ENCODE data around the gene NRG2. TPM values are rescaled to one million over a fixed set of nuclear protein-coding genes. Genes with fewer than 3 reads are reported as not detected.
A peak's percentile ranks its signal among the peaks of the same experiment; 100 is the strongest.

NRG2 gene
- total RNA-seq, 3 donors from 2014 or later = 5.9 to 16.5 (median 7.2) TPM

- intact Hi-C loops (cut with DNase I; ENCODE audit: low total_unique reads) = no loop called here
- peaks cover 0 to 4% of the 10 kb centered on the region in 2 donors for H3K4me1 ChIP-seq
- H3K9me3 ChIP-seq = no peaks in the 10 kb centered on the region
- no peak overlapping the region for H3K4me3 ChIP-seq
- TF ChIP-seq CTCF (IDR thresholded peaks at IDR 0.05) = no peak
- no peak for TF ChIP-seq POLR2AphosphoS5 (IDR thresholded peaks at IDR 0.05)
- TF ChIP-seq POLR2A (IDR thresholded peaks at IDR 0.05) = no peak
- no peak for DNase-seq (ENCODE audit: low spot score in 2 of 2)
- H3K36me3 ChIP-seq = no peaks in the 10 kb centered on the region
- H3K27me3 ChIP-seq = no peaks in the 10 kb centered on the region
- H3K27ac ChIP-seq = peak overlapping the region; percentile 34 to 56
Observed at GRCh38 chr5:139896718-139897117, 146.4 kb downstream of the NRG2 start.

GRCh38 chr5:139895647-139896046, 147.5 kb downstream of the NRG2 start:
- Histone ChIP-seq H3K4me3 (no peak overlapping the region), H3K36me3 (no peaks in the 10 kb centered on the region), H3K9me3 (no peaks in the 10 kb centered on the region), H3K27ac (peak overlapping the region; percentile 34 to 36), H3K4me1 (peaks cover 0 to 4% of the 10 kb centered on the region in 2 donors), H3K27me3 (no peaks in the 10 kb centered on the region)
- intact Hi-C loops (cut with DNase I; ENCODE audit: low total_unique reads) = no loop called here
- TF ChIP-seq CTCF (IDR thresholded peaks at IDR 0.05) (no peak), POLR2A (IDR thresholded peaks at IDR 0.05) (no peak), POLR2AphosphoS5 (IDR thresholded peaks at IDR 0.05) (no peak)
- no peak for DNase-seq (ENCODE audit: low spot score in 2 of 2)

- H3K36me3 ChIP-seq = no peaks in the 10 kb centered on the region
- intact Hi-C loops (cut with DNase I; ENCODE audit: low total_unique reads) = no loop called here
- H3K9me3 ChIP-seq = no peaks in the 10 kb centered on the region
- TF ChIP-seq POLR2A (IDR thresholded peaks at IDR 0.05) = no peak
- TF ChIP-seq POLR2AphosphoS5 (IDR thresholded peaks at IDR 0.05) = no peak
- no peak for TF ChIP-seq CTCF (IDR thresholded peaks at IDR 0.05)
- H3K27me3 ChIP-seq = no peaks in the 10 kb centered on the region
- DNase-seq (ENCODE audit: low spot score in 2 of 2) = no peak
- H3K4me3 ChIP-seq = no peak overlapping the region
- peak overlapping the region; percentile 34 to 36 for H3K27ac ChIP-seq
- peaks cover 0 to 4% of the 10 kb centered on the region in 2 donors for H3K4me1 ChIP-seq
Observed at GRCh38 chr5:139895046-139895445, 148.1 kb downstream of the NRG2 start.

- intact Hi-C loops (cut with DNase I; ENCODE audit: low total_unique reads) = no loop called here
Observed at GRCh38 chr5:139893873-139894272, 149.2 kb downstream of the NRG2 start.

GRCh38 chr5:139889410-139889809, 153.7 kb downstream of the NRG2 start:
- H3K4me1 ChIP-seq = no peaks in the 10 kb centered on the region
- intact Hi-C loops (cut with DNase I; ENCODE audit: low total_unique reads) = no loop called here
- DNase-seq (ENCODE audit: low spot score in 2 of 2) = no peak
- H3K27ac ChIP-seq = no peak overlapping the region
- H3K36me3 ChIP-seq = no peaks in the 10 kb centered on the region
- TF ChIP-seq POLR2AphosphoS5 (IDR thresholded peaks at IDR 0.05) (no peak), POLR2A (IDR thresholded peaks at IDR 0.05) (no peak), CTCF (IDR thresholded peaks at IDR 0.05) (no peak)
- no peaks in the 10 kb centered on the region for H3K9me3 ChIP-seq
- H3K27me3 ChIP-seq = no peaks in the 10 kb centered on the region
- H3K4me3 ChIP-seq = no peak overlapping the region

More at GRCh38 chr5:139893873-139894272, 149.2 kb downstream of the NRG2 start:
- H3K4me3 ChIP-seq = no peak overlapping the region
- no peaks in the 10 kb centered on the region for H3K9me3 ChIP-seq
- no peaks in the 10 kb centered on the region for H3K36me3 ChIP-seq
- no peaks in the 10 kb centered on the region for H3K27me3 ChIP-seq
- peaks cover 0 to 4% of the 10 kb centered on the region in 2 donors for H3K4me1 ChIP-seq
- no peak overlapping the region for H3K27ac ChIP-seq
- no peak for DNase-seq (ENCODE audit: low spot score in 2 of 2)
- TF ChIP-seq POLR2AphosphoS5 (IDR thresholded peaks at IDR 0.05) (no peak), POLR2A (IDR thresholded peaks at IDR 0.05) (no peak), CTCF (IDR thresholded peaks at IDR 0.05) (no peak)

All from breast epithelium (tissue), 4 donors.